OCI-LY3 (cell line): ENCODE measurements around the gene PRSS33.

Experiments
- H2AFZ ChIP-seq: fragments of 200-600, 300-600 bp; shearing (Covaris generic); 2 replicates; pipeline ENCODE4 v1.6.0; 2014; ENCODE audit warnings: antibody characterized with exemption, low read depth, low read length
- H3K27ac ChIP-seq: fragments of 200-600, 300-600 bp; sonication (generic); 2 replicates; pipeline ENCODE4 v1.5.1; 2014; ENCODE audit warnings: mild to moderate bottlenecking, low read length, moderate library complexity, mixed read lengths
- H3K27me3 ChIP-seq: fragments of 200-600, 300-600 bp; sonication (generic); 2 replicates; pipeline ENCODE4 v1.6.1; 2014; ENCODE audit warnings: low read depth, low read length, mixed read lengths
- H3K36me3 ChIP-seq: fragments of 200-600, 300-600 bp; sonication (generic); replicated peaks from 2 replicates; pipeline ENCODE3; 2014; ENCODE audit warnings: low read depth, low read length, mixed read lengths
- H3K4me1 ChIP-seq: fragments of 300-600, 200-600 bp; sonication (generic); 2 replicates; pipeline ENCODE4 v1.6.1; 2014; ENCODE audit warnings: low read length, mixed read lengths
- H3K4me2 ChIP-seq: fragments of 200-600, 300-600 bp; sonication (generic); 2 replicates; pipeline ENCODE4 v1.6.1; 2014; ENCODE audit warnings: low read length, mixed read lengths
- H3K4me3 ChIP-seq: fragments of 300-600, 200-600 bp; sonication (generic); 2 replicates; pipeline ENCODE4 v1.5.1; 2014; ENCODE audit warnings: antibody characterized with exemption, mild to moderate bottlenecking, low read length, moderate library complexity
- H3K79me2 ChIP-seq: fragments of 300-600, 200-600 bp; shearing (Covaris generic); 2 replicates; pipeline ENCODE4 v1.6.1; 2014; ENCODE audit warnings: mild to moderate bottlenecking, low read length, mixed read lengths
- H3K9ac ChIP-seq: fragments of 300-600, 200-600 bp; shearing (Covaris generic); 2 replicates; pipeline ENCODE4 v1.6.0; 2014; ENCODE audit warnings: mild to moderate bottlenecking, low read length, moderate library complexity
- H3K9me3 ChIP-seq: fragments of 200-600, 300-600 bp; shearing (Covaris generic); 2 replicates; pipeline ENCODE4 v1.6.1; 2014; ENCODE audit warnings: low read length, mixed read lengths; ENCODE audit not compliant: insufficient read depth
- H4K20me1 ChIP-seq: fragments of 200-600, 300-600 bp; sonication (generic); 2 replicates; pipeline ENCODE4 v1.6.1; 2016; ENCODE audit warnings: low read length, mixed read lengths; ENCODE audit not compliant: insufficient read depth
- EZH2phosphoT487 ChIP-seq: fragments of 200-600 bp; shearing (Covaris generic); IDR thresholded peaks from 2 replicates; pipeline ENCODE4 v1.6.1; 2018; ENCODE audit warnings: antibody characterized with exemption, mixed run types, low read depth
- TF ChIP-seq, protein P1 (sequence below): fragments of 200-600, 300-600 bp; sonication (generic); IDR thresholded peaks from 2 replicates; pipeline ENCODE4 v1.5.1; 2014; ENCODE audit warnings: antibody characterized with exemption, low read length, low read depth

The PRSS33 gene

DNA sequence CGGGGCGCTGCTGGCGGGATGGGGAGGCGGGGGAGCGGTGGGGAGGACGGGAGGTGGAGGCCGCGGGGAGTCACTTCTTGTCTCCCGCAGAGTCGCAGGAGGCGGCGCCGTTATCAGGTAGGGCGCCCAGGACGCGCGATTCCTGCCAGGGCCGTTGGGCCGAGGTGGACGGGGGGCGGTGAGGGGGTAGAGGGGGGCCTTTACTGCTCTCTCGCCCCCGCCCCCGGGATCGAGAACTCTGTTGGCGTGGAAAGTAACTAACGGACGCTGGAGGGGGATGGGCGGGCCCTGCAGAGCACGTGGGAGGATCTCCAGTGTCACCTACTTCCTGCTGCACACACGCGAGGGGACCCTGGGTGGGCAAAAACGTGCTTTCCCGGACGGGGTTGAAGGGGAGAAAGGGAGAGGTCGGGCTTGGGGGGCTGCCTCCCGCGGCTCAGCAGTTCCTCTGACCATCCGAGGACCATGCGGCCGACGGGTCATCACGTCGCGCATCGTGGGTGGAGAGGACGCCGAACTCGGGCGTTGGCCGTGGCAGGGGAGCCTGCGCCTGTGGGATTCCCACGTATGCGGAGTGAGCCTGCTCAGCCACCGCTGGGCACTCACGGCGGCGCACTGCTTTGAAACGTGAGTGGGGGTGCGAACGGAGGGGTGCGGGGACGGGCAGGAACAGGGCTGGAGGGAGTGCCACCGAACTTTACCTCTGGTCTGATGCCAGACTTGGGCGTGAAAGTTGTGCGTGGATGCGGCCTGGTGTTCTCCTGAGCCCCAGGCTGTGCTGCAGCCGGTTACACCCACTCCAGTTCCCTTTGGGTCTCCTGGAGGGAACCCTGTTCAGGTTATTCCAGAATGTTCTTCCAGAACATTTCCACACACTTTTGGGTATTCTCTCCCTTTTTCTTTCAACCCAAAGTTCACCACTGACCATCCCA is 30.2 kb upstream of the PRSS33 start:
- no peaks in the 10 kb centered on the region for H3K36me3 ChIP-seq
- H3K79me2 ChIP-seq: no peaks in the 10 kb centered on the region
- H3K27ac ChIP-seq: no peak overlapping the region
- peaks cover 6% of the 10 kb centered on the region; the same call in 1 of the 2 replicates for H3K27me3 ChIP-seq
- H2AFZ ChIP-seq: no peak overlapping the region
- no peaks in the 10 kb centered on the region for H3K4me1 ChIP-seq
- no peaks in the 10 kb centered on the region for H3K9me3 ChIP-seq
- no peak overlapping the region for H3K9ac ChIP-seq
- H3K4me2 ChIP-seq: no peak overlapping the region
- H4K20me1 ChIP-seq: no peaks in the 10 kb centered on the region
- H3K4me3 ChIP-seq: no peak overlapping the region
- no peak for TF ChIP-seq EZH2phosphoT487

DNA sequence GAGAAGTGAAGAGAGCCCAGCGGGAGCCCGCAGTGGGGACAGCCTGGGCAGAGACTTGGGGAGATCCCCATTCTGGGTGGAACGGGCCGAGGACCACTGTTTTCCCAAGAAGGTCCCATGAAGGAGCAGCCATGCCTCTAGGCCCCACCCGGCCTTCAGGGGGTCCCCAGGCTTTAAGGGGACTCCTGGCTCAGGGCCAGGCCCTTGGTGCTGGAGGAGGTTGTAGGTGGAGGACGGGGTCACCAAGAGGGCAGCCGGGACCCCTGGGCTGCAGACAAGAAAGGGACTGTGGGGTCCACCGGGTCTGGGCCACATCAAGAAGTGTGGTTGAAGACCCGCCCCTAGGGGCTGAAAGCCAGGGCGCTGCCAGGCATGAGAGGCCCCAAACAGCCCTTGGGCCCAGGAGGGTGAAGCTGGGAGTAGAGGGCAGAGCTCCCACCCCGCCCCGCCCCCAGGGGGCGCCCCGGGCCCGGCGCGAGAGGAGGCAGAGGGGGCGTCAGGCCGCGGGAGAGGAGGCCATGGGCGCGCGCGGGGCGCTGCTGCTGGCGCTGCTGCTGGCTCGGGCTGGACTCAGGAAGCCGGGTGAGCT is 29.5 kb upstream of the PRSS33 start, which contains the start of gene PRSS21:
Gene PRSS21 (plus strand): TSS at position 487 of the 589 bp plus-strand sequence. CDS start 32 bp downstream, at position 519.
- Histone ChIP-seq H4K20me1 (no peaks in the 10 kb centered on the region), H3K9ac (no peak within 1 kb of the TSS), H3K4me3 (no peak within 1 kb of the TSS), H3K4me1 (no peaks in the 10 kb centered on the region), H2AFZ (no peak within 1 kb of the TSS), H3K4me2 (no peak within 1 kb of the TSS), H3K9me3 (no peaks in the 10 kb centered on the region), H3K27ac (no peak within 1 kb of the TSS), H3K79me2 (no peaks in the 10 kb centered on the region), H3K27me3 (peaks cover 2% of the 10 kb centered on the region; the same call in 1 of the 2 replicates), H3K36me3 (no peaks in the 10 kb centered on the region)
- TF ChIP-seq, protein P1, sequence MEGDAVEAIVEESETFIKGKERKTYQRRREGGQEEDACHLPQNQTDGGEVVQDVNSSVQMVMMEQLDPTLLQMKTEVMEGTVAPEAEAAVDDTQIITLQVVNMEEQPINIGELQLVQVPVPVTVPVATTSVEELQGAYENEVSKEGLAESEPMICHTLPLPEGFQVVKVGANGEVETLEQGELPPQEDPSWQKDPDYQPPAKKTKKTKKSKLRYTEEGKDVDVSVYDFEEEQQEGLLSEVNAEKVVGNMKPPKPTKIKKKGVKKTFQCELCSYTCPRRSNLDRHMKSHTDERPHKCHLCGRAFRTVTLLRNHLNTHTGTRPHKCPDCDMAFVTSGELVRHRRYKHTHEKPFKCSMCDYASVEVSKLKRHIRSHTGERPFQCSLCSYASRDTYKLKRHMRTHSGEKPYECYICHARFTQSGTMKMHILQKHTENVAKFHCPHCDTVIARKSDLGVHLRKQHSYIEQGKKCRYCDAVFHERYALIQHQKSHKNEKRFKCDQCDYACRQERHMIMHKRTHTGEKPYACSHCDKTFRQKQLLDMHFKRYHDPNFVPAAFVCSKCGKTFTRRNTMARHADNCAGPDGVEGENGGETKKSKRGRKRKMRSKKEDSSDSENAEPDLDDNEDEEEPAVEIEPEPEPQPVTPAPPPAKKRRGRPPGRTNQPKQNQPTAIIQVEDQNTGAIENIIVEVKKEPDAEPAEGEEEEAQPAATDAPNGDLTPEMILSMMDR: no peak
- TF ChIP-seq EZH2phosphoT487: no peak

DNA sequence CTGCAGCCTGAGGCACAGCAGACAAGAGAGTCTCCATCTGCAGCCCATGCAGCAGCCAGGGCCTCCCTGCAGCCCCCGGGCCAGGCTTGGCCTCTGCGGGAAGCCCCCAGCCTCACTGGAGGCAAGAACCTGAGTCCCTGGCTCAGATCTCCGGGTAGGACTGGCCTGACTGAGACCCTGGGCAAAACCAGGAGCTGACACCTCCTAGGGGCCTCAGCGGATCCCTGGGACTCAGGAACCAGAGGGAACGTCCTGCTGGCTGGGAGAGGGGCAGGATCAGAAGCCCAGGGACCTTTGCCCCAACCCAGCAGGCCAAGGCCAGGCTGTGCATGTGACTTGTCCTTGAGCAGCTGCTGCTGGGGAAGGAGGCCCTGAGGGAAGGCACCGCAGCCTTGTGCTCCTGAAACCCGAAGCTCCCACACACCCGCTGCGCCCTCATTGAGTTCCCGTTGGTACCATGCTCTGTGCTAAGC is 28.0 kb upstream of the PRSS33 start:
- H3K79me2 ChIP-seq: no peaks in the 10 kb centered on the region
- H3K9me3 ChIP-seq: no peaks in the 10 kb centered on the region
- H3K27ac ChIP-seq: no peak overlapping the region
- H4K20me1 ChIP-seq: no peaks in the 10 kb centered on the region
- H3K4me2 ChIP-seq: no peak overlapping the region
- no peaks in the 10 kb centered on the region for H3K36me3 ChIP-seq
- TF ChIP-seq, protein P1: no peak
- no peak for TF ChIP-seq EZH2phosphoT487
- no peaks in the 10 kb centered on the region for H3K4me1 ChIP-seq
- H3K4me3 ChIP-seq: no peak overlapping the region
- no peak overlapping the region for H3K9ac ChIP-seq
- peaks cover 3% of the 10 kb centered on the region; the same call in 1 of the 2 replicates for H3K27me3 ChIP-seq
- H2AFZ ChIP-seq: no peak overlapping the region

DNA sequence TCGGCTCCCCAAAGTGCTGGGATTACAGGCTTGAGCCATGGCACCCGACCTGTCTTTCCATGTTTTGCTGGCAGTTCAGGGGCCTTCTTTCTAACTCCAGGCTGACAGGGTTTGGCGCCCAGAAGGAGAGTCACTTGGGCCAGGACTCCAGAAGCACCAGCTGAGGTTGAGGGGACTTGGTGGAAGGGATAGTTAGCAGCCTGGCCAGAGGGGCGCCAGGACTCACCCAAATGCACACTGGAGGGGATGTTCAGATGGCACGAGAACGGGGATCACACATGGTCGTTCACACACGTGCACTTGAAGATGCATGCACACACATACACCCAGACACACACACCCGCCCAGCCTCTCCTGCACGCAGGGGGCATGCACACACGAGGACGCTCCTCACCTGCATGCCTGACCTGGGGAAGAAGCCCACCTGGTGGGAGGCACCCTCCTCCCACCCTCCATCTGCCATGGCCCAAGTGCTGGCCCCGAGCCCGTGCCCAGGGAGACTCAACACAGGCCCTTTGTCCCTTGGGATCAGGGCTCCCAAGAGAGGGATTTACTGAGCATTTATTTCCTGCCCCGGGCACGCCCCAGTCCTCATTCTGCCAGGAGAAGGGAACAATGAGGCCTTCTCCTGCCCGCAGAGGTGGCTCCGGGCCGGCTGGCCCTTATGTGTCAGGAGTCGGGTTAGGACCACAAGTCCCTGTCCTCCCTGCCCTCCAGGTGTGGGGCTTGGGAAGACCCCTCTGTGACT is 27.4 kb upstream of the PRSS33 start:
- Histone ChIP-seq H3K79me2 (no peaks in the 10 kb centered on the region), H3K27me3 (peaks cover 6% of the 10 kb centered on the region; the same call in 1 of the 2 replicates), H3K9ac (no peak overlapping the region), H3K4me2 (no peak overlapping the region), H3K27ac (no peak overlapping the region), H3K4me3 (no peak overlapping the region), H3K9me3 (no peaks in the 10 kb centered on the region), H3K4me1 (no peaks in the 10 kb centered on the region), H2AFZ (no peak overlapping the region), H3K36me3 (no peaks in the 10 kb centered on the region), H4K20me1 (no peaks in the 10 kb centered on the region)
- TF ChIP-seq, protein P1: no peak
- TF ChIP-seq EZH2phosphoT487: no peak
